GM21390 (cell line): ENCODE results near the gene CCDC181.
"Not testable (repeated sequence)": the region's sequence is repeated elsewhere in the genome, so short reads cannot be mapped to it uniquely, and the experiment has no call there.

ENCODE experiments used
- ATAC-seq: cut with Tn5 transposase; IDR thresholded peaks from one replicate; pipeline ENCODE4 v1.9.1; 2021; ENCODE audit not compliant: unreplicated experiment

CCDC181 gene

DNA sequence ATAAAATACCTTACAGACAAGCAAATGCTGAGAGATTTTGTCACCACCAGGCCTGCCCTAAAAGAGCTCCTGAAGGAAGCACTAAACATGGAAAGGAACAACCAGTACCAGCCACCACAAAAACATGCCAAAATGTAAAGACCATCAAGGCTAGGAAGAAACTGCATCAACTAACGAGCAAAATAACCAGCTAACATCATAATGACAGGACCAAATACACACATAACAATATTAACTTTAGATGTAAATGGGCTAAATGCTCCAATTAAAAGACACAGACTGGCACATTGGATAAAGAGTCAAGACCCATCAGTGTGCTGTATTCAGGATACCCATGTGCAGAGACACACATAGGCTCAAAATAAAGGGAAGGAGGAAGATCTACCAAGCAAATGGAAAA, 24.7 kb downstream of the CCDC181 start:
- not testable (repeated sequence) for ATAC-seq

DNA sequence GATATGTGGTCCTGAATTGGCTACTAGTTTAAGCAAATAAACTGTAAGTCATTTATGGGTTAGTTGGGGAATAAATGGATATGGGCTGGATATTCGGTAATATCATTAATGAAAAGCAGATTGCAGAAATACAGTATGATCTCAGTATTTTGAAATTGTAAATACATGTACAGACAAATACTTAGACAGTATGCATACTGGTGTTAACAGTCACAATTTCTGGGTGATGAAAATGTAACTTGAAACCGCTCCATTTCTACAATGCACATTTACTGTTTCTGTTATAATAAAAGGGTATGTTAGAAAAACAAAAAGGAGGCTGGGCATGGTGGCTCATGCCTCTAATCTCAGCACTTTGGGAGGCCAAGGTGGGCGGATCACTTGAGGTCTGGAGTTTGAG, 31.3 kb downstream of the CCDC181 start:
- ATAC-seq: no peak

DNA sequence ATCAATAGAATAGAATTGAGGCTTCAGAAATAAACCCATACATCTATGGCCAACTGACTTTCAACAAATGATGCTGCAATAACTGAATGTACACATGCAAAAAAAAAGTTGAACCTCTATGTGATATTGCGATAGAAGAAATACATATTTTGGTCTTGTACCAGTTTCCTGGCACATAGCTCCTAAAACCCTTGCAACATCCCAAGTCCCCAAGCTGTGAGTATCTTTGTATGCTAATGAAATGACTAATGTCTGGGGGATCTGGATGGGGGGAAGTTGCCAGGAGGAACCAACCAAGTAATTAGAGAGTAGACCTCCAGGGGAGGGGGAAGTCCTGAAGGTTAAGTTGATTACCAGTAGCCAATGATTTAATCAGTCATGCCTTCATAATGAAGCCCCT, 34.9 kb downstream of the CCDC181 start:
- ATAC-seq: no peak

DNA sequence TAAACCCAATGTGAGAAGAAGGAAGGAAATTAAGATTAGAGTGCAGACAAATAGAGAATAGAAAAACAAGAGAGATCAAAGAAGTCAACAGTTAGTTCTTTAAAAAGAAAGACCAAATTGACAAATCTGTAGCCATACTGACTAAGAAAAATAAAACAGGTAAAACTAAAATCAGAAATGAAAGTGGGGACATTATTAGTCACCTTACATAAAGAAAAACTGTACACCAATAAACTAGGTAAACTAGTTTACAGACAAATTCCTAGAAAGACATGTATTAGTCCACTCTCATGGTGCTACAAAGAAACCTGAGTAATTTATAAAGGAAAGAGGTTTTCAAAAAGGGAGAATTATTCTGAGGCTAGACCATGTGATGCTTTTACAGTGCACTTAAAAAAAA, 37.0 kb downstream of the CCDC181 start:
- ATAC-seq: peak; percentile 84

DNA sequence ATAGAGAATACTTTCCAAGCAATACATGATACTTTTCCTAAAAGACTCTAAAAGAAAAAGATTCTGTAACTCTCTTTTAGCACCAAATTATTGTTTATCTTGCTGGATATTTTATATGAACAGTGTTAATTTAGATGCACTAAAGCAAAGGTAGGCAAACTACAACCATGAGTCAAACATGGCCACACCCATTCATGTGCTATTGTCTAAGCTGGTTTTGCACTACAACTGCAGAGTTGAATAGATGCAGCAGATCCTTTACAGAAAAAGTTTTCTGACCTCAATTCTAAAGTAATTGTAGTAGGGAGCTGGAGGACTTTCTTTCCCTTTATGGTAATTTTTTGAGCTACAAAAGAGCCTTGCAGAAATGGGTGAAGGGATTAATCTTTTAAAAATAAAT, 39.9 kb downstream of the CCDC181 start:
- ATAC-seq: no peak

DNA sequence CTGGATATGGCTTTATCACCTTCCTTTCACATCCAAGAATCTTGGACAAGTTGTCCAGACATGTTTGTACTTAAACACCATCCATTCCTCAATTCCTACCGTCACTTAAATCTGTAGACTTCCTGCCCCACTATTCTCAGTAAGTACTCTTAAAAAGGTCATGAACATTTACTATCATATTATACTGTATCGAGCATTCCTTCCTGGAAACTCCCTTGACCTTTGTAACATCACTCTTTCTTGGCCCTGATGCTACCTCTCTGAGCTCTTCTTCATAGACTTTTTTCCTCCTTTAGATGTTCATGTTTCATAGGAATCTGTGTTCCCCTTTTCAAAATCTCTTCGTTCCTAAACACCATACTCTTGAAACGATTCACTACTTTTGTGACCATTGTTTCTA, 43.8 kb downstream of the CCDC181 start:
- no peak for ATAC-seq

DNA sequence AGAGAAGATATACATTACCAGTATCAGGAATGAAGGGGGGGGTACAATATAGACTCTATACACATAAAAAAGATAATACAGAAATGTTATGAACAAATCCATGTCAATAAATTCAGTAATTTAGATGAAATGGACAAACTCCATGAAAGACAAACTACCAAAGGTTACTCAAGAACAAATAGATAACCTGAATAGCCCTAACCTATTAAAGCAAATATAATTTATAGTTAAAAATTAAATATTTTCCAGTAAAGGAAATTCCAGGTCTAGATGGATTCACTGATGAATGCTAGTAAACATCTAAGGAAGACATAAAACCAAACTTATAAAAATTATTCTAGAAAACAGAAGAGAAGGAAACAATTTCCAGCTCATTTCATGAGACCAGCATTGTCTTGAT, 46.1 kb downstream of the CCDC181 start:
- ATAC-seq: no peak

DNA sequence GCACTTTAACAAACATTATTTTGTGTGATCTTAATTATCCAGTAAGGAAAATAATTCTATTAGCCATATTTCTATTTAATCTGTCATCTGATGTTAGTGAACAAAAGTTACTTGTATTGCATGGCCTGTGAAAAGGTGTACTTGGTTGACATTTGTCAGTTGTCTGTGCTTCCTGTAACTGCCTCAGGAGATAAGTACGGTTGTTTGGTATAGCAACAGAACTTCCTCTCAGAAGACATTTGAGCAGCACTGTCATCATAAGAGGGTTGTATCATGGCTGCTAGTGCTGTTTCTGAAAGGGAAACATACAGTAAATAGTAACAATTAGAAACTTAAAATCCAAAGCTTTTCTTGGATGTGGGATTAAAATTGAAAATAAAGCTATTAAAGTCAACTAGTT, 55.9 kb downstream of the CCDC181 start:
- ATAC-seq: no peak

DNA sequence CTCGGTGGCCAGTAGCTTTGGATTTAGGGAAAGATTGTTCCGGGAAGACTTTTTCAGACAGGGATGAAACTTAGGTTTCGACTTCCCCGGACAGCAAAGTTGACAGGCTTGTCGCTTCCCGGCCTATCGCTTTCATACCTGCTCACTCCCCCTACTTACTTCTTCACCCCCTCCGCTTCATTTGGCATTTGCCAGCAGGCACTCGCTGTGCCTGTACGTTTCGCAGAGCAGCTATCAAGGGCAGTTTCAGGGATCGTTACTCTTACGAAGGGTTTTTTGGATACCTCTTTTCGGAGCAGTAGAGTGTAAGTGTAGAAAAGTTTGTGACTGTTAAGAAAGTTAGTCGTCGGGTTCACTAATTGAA, 58.9 kb downstream of the CCDC181 start:
- no peak for ATAC-seq

DNA sequence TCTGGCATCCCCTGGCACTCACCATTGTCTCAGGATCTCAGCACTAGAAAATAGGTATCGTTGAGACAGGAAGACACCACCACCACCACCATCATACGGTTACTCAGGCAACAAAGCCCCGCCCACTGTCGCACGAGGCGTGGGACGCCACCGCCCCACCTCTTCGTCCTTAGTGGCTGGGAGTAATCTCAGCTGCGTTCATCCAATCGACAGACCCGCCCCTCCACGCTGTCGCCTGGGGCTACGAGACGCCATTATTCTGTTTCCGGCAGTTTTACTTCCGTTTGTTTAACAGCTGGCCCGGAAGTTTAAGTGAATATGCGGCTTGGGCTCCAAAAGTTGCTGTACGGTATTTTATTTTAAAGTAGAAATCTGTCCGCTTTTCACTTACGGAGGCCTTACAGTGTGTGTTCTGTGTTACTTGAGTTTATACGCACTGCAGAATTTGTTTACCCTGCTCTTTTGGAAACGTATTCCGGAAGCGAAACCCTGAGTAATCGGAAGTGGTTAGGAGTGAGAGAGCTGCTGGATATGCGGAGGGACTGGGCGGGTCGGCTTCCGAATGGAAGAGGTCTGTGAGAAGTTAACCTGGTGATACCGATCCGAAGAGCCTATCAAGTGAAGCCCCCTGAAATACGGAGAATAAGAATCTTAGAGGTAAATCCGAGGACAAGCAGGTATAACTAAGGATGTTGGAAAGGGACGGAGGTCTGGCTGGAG, 59.4 kb downstream of the CCDC181 start, which contains the start of the genes BLZF1 and NME7:
TSS of gene BLZF1 (plus strand) at position 510 of the 720 bp plus-strand sequence. CDS start 1,328 bp downstream, outside the sequence.
TSS of gene NME7 (minus strand) at position 112 of the 720 bp plus-strand sequence. CDS start at position 25, 87 bp downstream.
- peak; percentile 97 for ATAC-seq

DNA sequence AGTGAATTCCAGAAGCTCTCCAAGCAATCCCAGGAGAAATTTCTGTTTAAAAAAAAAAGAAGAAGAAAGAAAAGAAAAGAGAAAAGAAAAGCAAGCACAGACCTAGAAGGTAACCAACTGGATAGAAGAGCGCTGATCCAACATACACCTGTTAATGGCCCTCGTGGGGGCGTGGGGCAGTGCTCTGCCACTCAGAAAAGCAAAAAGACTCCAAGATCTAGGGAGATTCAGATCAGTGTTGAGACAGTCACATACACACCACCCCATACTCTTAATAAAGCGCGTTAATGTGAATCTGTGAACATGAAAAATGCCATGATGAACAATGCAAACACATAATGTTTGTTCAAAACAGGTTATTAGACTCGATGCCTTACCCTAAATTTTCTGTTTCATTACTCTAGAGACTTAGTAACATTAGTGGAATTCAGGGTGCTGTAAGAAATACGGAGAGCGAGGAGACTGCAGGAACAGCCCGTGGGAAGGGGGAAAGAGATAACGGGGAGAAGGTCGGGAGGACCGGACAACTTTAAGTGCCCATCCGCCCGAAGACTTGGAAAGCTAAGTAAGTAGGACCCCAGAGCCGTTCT, 60.1 kb downstream of the CCDC181 start:
- ATAC-seq: no peak

DNA sequence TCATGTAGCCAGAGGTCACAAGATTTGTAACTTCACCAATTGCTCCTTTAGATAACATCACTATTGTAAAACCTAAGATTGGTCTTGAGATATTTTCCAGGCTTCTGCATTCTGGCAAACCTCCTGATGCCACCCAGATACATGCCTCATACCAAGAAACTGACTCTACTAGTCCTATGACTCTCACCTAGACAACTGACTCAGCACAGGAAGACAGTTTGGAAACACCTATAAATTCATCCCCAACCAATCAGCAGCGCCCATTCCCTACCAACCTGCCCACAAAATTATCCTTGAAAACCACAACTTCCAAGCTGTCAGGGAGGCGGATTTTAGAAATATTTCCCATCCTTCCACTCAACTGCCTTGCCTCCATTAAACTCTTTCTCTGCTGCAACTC, 62.3 kb downstream of the CCDC181 start:
- ATAC-seq: no peak

DNA sequence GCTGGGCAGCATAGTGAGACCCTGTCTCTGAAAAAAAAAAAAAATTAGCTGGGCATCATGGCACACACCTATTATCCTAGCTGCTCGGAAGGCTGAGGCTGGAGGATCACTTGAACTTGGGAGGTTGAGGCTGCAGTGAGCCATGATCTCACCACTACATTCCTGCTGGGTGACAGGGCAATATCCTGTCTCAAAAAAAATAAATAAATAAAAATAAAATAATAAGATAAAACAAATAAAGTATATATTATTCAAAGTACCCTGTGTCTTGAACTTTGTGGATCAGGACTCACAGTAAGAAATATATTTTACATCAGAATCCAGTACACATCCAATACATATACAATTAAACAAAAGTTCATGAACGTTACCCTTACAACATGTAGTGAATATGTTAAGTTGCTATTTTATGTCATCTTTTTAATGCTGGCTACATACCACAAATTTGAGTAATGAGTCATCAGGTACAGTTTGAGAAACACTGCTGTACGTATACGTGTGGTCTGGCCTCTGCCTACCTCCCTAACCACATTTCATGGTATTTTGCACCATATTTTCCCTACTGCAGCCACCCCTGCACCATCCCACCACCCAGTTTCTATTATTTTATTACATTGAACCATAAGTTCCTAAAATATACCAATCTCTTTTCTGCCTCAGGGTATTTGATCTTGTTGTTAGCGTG, 64.1 kb downstream of the CCDC181 start:
- peak; percentile 34 for ATAC-seq

DNA sequence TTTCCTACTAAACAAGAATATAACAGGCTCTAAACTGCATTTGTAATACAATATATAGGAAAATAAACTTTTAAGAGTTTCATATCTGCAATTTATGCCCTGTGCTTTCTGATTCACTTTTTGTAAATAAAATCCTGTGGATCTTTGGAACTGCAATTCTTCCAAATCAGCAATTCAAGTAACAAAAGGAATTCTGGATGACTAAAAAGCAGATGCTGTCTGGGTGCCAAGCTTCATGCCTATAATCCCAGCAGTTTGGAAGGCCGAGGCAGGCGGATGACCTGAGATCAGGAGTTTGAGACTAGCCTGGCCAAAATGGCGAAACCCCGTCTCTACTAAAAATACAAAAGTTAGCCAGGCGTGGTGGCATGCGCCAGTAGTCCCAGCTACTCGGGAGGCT, 66.0 kb downstream of the CCDC181 start:
- ATAC-seq: no peak

DNA sequence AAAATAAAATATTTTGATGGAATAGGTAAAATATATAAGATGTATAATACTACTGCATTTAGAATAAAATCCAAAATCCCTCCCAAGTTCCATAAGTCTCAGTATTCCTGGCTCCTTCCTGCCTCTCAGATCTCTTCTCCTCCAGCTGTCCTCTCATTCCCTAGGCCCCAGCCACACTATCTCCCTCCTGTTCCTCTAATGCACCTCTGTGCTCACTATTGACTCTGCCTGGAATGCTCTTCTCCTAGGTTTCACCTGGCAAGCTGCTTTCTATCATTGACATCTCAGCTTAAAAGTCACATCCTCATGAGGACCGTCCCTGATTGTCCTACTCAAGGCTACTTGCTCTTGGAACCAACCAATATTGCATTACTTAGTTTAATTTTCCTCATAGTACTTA, 66.9 kb downstream of the CCDC181 start:
- no peak for ATAC-seq

DNA sequence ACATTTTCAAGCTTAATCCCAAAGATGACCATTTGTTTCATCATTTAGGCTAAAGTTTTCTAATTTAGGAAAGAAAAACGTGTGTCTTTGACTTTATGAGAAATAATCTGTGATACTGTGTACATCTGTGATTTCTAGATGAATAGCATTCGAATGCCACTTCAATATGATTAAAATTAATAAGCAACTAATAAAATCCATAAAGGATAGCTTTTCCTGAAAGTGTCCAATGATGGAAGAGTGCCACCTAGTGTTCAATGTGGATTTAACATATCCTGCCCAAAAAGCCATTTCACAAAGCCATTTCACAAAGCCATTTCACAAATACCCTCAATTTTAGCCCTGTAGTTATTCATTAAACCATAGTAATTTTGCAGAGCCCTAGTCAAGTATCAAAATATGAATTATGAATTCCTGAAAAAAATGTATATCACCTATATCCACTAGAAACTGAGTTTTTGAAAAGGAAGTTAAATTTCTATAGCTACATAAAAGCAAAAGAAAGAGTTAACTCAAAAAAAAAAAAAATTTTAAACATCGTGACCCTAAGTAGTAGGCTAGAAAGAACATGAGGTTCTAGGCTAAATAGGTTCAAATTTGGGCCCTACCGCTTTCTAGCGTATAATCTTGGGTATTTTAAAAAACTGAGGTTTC, 78.8 kb downstream of the CCDC181 start:
- no peak for ATAC-seq

DNA sequence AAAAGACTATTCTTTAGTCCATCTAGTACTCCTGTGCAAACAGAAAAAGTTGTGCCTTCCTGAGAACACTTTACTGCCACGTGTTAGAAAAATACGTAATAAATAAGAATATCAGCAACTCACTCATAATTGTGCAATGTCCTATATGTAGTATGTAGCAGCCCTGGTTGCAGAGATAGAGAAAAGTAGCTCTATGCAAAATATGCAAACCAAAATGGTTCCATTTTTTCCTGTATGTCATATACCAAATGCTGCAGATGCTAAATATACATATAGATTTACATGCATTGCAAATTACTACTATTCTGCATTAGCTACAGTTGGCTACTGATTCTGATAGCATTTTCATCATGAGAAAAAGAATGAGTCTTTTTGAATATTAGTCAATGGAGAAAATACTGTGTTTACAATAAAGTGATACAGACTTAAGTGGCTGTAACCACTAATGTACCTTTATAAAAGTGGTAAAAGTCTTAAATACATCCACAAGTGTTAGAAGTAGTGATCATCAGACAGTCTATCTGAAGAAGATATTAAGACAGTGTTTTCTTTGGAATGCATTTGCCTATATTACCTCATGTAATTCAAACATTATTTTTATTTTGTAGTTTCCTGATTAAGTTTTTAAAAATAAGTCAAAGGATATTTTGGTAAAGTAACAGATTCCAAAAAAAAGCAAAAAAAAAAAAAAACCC, 79.4 kb downstream of the CCDC181 start:
- no peak for ATAC-seq

DNA sequence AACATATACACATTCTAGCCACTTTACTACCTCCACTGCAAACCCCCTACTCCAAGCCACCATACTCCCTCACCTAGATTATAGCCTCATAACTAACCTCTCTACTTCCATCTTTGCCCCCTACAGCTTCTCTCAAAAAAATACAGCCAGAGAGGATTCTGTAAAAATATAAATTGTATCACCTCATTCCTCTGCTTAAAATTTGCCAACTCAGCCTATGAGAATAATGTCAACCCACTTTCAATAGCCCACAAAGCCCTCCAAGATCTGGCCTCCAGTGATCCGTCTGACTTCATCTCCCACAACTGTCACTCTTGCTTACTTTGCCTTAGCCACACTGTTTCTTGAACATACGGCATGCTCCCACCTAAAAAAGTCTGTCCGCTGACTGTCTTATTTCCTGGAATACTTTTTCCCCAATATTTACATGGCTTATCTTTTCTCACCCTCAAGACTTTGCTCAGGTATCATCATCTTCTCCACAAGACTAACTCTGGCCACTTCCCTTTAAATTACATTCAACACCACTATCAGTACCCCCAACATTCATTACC, 81.2 kb downstream of the CCDC181 start:
- no peak for ATAC-seq

DNA sequence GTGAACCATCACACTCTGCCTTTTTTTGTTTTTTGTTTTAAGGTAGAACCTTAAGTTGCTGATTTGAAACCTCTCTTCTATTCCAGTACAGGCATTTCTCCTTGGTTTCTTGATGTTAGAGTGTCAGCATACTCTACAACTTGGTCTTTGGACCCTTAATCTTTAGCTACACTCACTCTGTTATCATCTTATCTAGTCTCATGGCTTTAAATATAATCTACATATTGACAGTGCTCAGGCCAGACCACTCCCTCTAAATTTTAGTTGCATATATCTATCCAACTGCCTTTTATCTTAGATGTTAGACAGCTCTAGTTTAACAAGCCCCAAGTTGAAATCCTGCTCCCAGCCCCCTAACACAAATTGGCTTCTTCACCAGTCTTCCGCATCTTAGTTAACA, 81.8 kb downstream of the CCDC181 start:
- ATAC-seq: no peak
